Epithelial cell of proximal tubule (primary cell): Measurements from ENCODE around the gene IGLL1. TPM values are rescaled to one million over a fixed set of nuclear protein-coding genes. Genes with fewer than 3 reads are reported as not detected.

ENCODE experiments used
- DNase-seq: peaks from one replicate; pipeline ENCODE4 v3.0.0-alpha.2; 2011; ENCODE audit warnings: low read depth
- H3K4me3 ChIP-seq: 2 replicates; pipeline ENCODE4 v1.5.1; 2011; ENCODE audit warnings: low read depth, mild to moderate bottlenecking, low read length
- CTCF ChIP-seq: conservative IDR thresholded peaks from 2 replicates; pipeline ENCODE4 v1.5.1; 2012; ENCODE audit warnings: low read depth, mild to moderate bottlenecking, low read length
- total RNA-seq: library from RNA; depleted of rRNA; stranded (reverse); fragments of >200 nt; gene quantifications from 2 replicates; pipeline ENCODE4 v1.2.3, GENCODE V29; 2015

IGLL1 gene
- total RNA-seq, 1 donor from 2014 or later, result not detected

DNA sequence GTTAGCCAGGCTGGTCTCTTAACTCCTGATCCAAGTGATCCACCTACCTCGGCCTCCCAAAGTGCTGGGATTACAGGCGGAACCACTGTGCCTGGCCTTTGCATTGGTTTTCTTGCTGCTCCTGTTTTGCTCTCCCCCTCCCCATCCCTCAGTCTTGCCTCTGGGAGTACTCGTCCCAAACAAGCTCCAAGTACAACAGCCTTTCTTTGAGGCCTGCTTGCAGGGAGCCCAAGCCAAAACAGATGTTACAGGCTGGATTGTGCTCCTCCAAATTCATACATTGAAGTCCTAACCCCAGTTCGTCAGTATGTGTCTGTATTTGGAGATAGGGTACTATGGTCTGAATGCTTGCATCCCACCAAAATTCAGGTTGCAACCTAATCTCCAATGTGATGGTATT, 8.6 kb downstream of the IGLL1 start:
- no peak overlapping the region for H3K4me3 ChIP-seq
- no peak for DNase-seq
- TF ChIP-seq CTCF, result no peak

DNA sequence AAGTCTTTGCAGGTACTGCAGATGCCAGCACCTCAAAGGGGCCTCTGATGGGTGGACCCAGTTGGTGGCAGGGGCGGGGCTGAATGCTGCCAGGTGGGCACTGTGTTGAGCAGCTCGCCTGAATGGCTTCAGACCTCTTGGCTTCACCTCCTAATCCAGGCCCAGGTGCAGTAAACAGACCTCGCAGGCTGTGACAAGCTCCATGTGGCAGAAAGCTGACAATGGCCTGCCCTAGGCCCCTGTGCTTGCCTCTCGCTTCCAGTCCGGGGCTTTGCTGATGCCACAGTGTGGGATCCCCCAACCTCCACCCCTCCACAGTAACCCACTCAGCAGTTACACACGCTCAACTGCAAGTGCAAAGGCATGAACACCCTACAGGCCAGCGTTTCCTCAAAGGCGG, 9.4 kb downstream of the IGLL1 start:
- DNase-seq, result no peak
- TF ChIP-seq CTCF, result no peak

DNA sequence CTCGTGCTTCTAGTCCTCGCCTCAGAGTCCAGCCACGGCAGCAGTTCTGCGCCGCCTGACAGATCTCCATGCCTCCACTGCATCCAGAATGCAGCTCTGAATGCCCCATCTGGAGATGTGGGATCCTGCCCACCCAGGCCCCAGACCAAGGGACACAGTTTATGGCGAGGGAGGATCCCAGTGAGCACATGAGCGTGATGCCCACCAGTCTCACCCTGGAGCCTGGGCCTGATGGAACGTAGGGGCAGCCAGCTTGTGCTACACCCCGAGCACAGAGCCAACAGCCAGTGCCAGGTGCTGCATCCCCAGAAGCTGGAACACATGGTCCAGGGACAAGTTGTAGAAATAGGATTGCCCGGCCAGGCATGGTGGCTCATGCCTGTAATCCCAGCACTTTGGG, 10.4 kb downstream of the IGLL1 start:
- H3K4me3 ChIP-seq, result no peak overlapping the region
- no peak for TF ChIP-seq CTCF
- DNase-seq, result no peak

More for the DNA sequence above, 9.4 kb downstream of the IGLL1 start:
- H3K4me3 ChIP-seq, result no peak overlapping the region

GRCh38 chr22:23569291-23569690, 10.8 kb downstream of the IGLL1 start:
- no peak for DNase-seq
- no peak for TF ChIP-seq CTCF

GRCh38 chr22:23566705-23567475, 13.2 kb downstream of the IGLL1 start:
- no peak for DNase-seq
- no peak overlapping the region for H3K4me3 ChIP-seq
- TF ChIP-seq CTCF, result no peak

More at GRCh38 chr22:23569291-23569690, 10.8 kb downstream of the IGLL1 start:
- H3K4me3 ChIP-seq, result no peak overlapping the region

GRCh38 chr22:23565915-23566704, 14.0 kb downstream of the IGLL1 start:
- DNase-seq, result no peak
- peak overlapping the region; percentile 19 for H3K4me3 ChIP-seq
- no peak for TF ChIP-seq CTCF
